H9 (cell line): Measurements from ENCODE around the gene MORC2. TPM values are rescaled to one million over a fixed set of nuclear protein-coding genes. Genes with fewer than 3 reads are reported as not detected.

Experiments used
- DNase-seq: peaks from one replicate; pipeline ENCODE4 v3.0.0-alpha.2; 2017
- H2AFZ ChIP-seq: one replicate; pipeline ENCODE4 v1.6.1; 2013; ENCODE audit warnings: mild to moderate bottlenecking, low read length, control low read depth, moderate library complexity
- H2AK5ac ChIP-seq: 2 replicates; pipeline ENCODE4 v1.6.1; 2013; ENCODE audit warnings: low read length, control low read depth, mixed read lengths; ENCODE audit not compliant: insufficient read length
- H2BK120ac ChIP-seq: one replicate; pipeline ENCODE4 v1.6.1; 2013; ENCODE audit warnings: low read depth, mild to moderate bottlenecking, low read length, control low read depth, inconsistent platforms; ENCODE audit not compliant: poor library complexity, severe bottlenecking
- H2BK12ac ChIP-seq: 2 replicates; pipeline ENCODE4 v1.6.1; 2013; ENCODE audit warnings: low read length, control low read depth, mixed read lengths, low read depth; ENCODE audit not compliant: insufficient read length
- H2BK15ac ChIP-seq: 2 replicates; pipeline ENCODE4 v1.6.1; 2013; ENCODE audit warnings: low read depth, low read length, control low read depth
- H2BK20ac ChIP-seq: one replicate; pipeline ENCODE4 v1.6.1; 2013; ENCODE audit warnings: low read depth, mild to moderate bottlenecking, low read length, control low read depth, inconsistent platforms; ENCODE audit not compliant: poor library complexity, severe bottlenecking
- H2BK5ac ChIP-seq: 2 replicates; pipeline ENCODE4 v1.6.1; 2013; ENCODE audit warnings: low read length, control low read depth, mixed read lengths; ENCODE audit not compliant: insufficient read length
- H3K14ac ChIP-seq: 2 replicates; pipeline ENCODE4 v1.6.1; 2013; ENCODE audit warnings: low read length, control low read depth; ENCODE audit not compliant: insufficient read depth
- H3K18ac ChIP-seq: 2 replicates; pipeline ENCODE4 v1.6.1; 2013; ENCODE audit warnings: low read depth, mild to moderate bottlenecking, mixed read lengths, low read length, control low read depth; ENCODE audit not compliant: insufficient read length
- H3K23ac ChIP-seq: 2 replicates; pipeline ENCODE4 v1.6.1; 2013; ENCODE audit warnings: low read length, control low read depth, mixed read lengths, low read depth; ENCODE audit not compliant: insufficient read length
- H3K23me2 ChIP-seq: 2 replicates; pipeline ENCODE4 v1.6.1; 2013; ENCODE audit warnings: low read depth, mild to moderate bottlenecking, mixed read lengths, low read length, control low read depth; ENCODE audit not compliant: insufficient read length, poor library complexity, severe bottlenecking
- H3K27ac ChIP-seq: 2 replicates; pipeline ENCODE4 v1.5.1; 2013; ENCODE audit warnings: low read length, control low read depth, mixed read lengths, low read depth; ENCODE audit not compliant: insufficient read length
- H3K27me3 ChIP-seq: 2 replicates; pipeline ENCODE4 v1.6.1; 2013; ENCODE audit warnings: low read length, control low read depth, inconsistent platforms; ENCODE audit not compliant: insufficient read depth
- H3K4ac ChIP-seq: 2 replicates; pipeline ENCODE4 v1.6.1; 2013; ENCODE audit warnings: low read depth, mild to moderate bottlenecking, control low read depth, inconsistent platforms, low read length, moderate library complexity
- H3K4me1 ChIP-seq: 2 replicates; pipeline ENCODE4 v1.6.1; 2013; ENCODE audit warnings: low read length, control low read depth, inconsistent platforms; ENCODE audit not compliant: insufficient read depth
- H3K4me2 ChIP-seq: 2 replicates; pipeline ENCODE4 v1.6.1; 2013; ENCODE audit warnings: low read length, control low read depth, mixed read lengths; ENCODE audit not compliant: insufficient read length, insufficient read depth
- H3K56ac ChIP-seq: 2 replicates; pipeline ENCODE4 v1.6.1; 2013; ENCODE audit warnings: low read depth, mild to moderate bottlenecking, mixed read lengths, low read length, control low read depth; ENCODE audit not compliant: insufficient read length
- H3K79me1 ChIP-seq: 2 replicates; pipeline ENCODE4 v1.6.1; 2013; ENCODE audit warnings: low read depth, mild to moderate bottlenecking, moderate library complexity, low read length, control low read depth, inconsistent platforms; ENCODE audit not compliant: insufficient read depth, poor library complexity, severe bottlenecking
- H3K79me2 ChIP-seq: 2 replicates; pipeline ENCODE4 v1.6.1; 2013; ENCODE audit warnings: low read length, control low read depth, inconsistent platforms; ENCODE audit not compliant: insufficient read depth
- H3K9ac ChIP-seq: 2 replicates; pipeline ENCODE4 v1.6.1; 2013; ENCODE audit warnings: low read length, control low read depth, mixed read lengths; ENCODE audit not compliant: insufficient read length; ENCODE audit errors: extremely low read depth
- H3K9me3 ChIP-seq: one replicate; pipeline ENCODE4 v1.6.1; 2013; ENCODE audit warnings: low read depth, low read length, inconsistent platforms; ENCODE audit not compliant: control insufficient read depth
- H3T11ph ChIP-seq: one replicate; pipeline ENCODE4 v1.6.1; 2013; ENCODE audit warnings: mild to moderate bottlenecking, low read length, control low read depth, inconsistent platforms
- H4K20me1 ChIP-seq: one replicate; pipeline ENCODE4 v1.6.1; 2013; ENCODE audit not compliant: control insufficient read depth, insufficient read length, insufficient read depth
- H4K5ac ChIP-seq: 2 replicates; pipeline ENCODE4 v1.6.1; 2013; ENCODE audit warnings: low read depth, mild to moderate bottlenecking, mixed read lengths, low read length, control low read depth; ENCODE audit not compliant: insufficient read length
- H4K8ac ChIP-seq: replicated peaks from 2 replicates; pipeline ENCODE4 v1.6.1; 2013; ENCODE audit warnings: low read length, control low read depth, mixed read lengths, low read depth; ENCODE audit not compliant: insufficient read length
- H4K91ac ChIP-seq: 2 replicates; pipeline ENCODE4 v1.6.1; 2013; ENCODE audit warnings: low read depth, mild to moderate bottlenecking, moderate library complexity, mixed read lengths, low read length, control low read depth; ENCODE audit not compliant: insufficient read length
- H3K27ac Mint-ChIP-seq, 3 experiments: 2 replicates in 2 of 3; 3 replicates in 1 of 3; pipeline ENCODE4 v1.8.0; 2020 to 2021; ENCODE audit warnings: mixed read lengths in 3 of 3, mild to moderate bottlenecking in 1 of 3, moderate library complexity in 1 of 3
- H3K27me3 Mint-ChIP-seq: 2 replicates; pipeline ENCODE4 v1.8.0; 2021; ENCODE audit warnings: low read depth, mild to moderate bottlenecking, moderate library complexity, mixed read lengths
- H3K36me3 Mint-ChIP-seq, 3 experiments: 2 replicates in 2 of 3; 3 replicates in 1 of 3; pipeline ENCODE4 v1.8.0; 2020 to 2021; ENCODE audit warnings: low read depth in 3 of 3, mixed read lengths in 3 of 3; ENCODE audit not compliant: insufficient read depth in 1 of 3
- H3K4me1 Mint-ChIP-seq, 2 experiments: 2 replicates each; pipeline ENCODE4 v1.8.0; 2020; ENCODE audit warnings: mixed read lengths in 2 of 2
- H3K4me3 Mint-ChIP-seq, 2 experiments: 2 replicates in 1 of 2; 3 replicates in 1 of 2; pipeline ENCODE4 v1.8.0; 2020 to 2021; ENCODE audit warnings: mild to moderate bottlenecking in 2 of 2, mixed read lengths in 2 of 2, moderate library complexity in 1 of 2
- H3K9me3 Mint-ChIP-seq, 2 experiments: 2 replicates in 1 of 2; 3 replicates in 1 of 2; pipeline ENCODE4 v1.8.0; 2020; ENCODE audit warnings: mild to moderate bottlenecking in 2 of 2, mixed read lengths in 2 of 2, moderate library complexity in 1 of 2
- CTCF ChIP-seq: fragments of 200-600 bp; sonication (generic); conservative IDR thresholded peaks from 3 replicates; pipeline ENCODE4 v1.8.0; 2021; ENCODE audit warnings: antibody characterized with exemption, mild to moderate bottlenecking
- WGBS: extraction: QIAGEN DNeasy Blood & Tissue Kit; methylation state at CpG from one replicate; pipeline ENCODE4 v1.1.7; 2013; ENCODE audit warnings: missing lambda C conversion rate, low lambda C conversion rate, mixed read lengths; ENCODE audit not compliant: insufficient read length; ENCODE audit errors: extremely low coverage; 5-methylcytosine and 5-hydroxymethylcytosine counted together
- total RNA-seq: library from RNA; stranded (reverse); gene quantifications from 2 replicates; pipeline ENCODE4 v1.2.1, GENCODE V29; 2021

Gene MORC2
- total RNA-seq, 1 experiment from 2014 or later: 37.4 TPM

DNA sequence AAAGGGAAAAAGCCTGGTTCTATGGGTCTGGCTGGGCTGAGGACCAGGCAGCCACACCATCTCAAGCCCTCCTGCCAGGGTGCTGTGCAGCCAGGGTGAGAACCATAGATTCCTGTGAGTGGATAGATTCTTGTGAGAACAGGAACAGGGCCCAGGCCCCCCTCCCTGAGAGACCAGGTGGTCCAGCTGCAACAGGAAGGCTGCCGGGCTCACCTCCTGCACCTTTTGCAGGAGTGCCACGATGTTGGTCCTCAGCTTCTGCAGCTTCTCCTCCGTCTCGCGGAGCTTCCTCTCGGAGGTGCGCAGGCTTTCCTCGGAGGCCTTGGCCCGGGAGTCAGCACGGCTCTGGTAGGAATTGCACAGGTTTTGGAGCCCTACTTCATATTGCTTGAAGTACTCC is 40.8 kb downstream of the MORC2 start:
- Mint-ChIP-seq H3K9me3 (no peaks in the 10 kb centered on the region; a peak in 1 of 5 replicates), H3K4me1 (no peaks in the 10 kb centered on the region), H3K36me3 (peaks cover 59 to 77% (median 77%) of the 10 kb centered on the region in 3 experiments), H3K27ac (no peak overlapping the region), H3K4me3 (no peak overlapping the region), H3K27me3 (no peaks in the 10 kb centered on the region; the same call in 1 of the 2 replicates)
- no peak overlapping the region for H2BK15ac ChIP-seq
- DNase-seq: peak; percentile 15
- no peaks in the 10 kb centered on the region for H3K79me2 ChIP-seq
- H3K4me1 ChIP-seq: no peaks in the 10 kb centered on the region
- H3K27ac ChIP-seq: no peak overlapping the region
- H2BK12ac ChIP-seq: no peak overlapping the region
- H3T11ph ChIP-seq: no peak overlapping the region
- no peak overlapping the region for H4K91ac ChIP-seq
- no peak overlapping the region for H2BK5ac ChIP-seq
- H4K5ac ChIP-seq: no peak overlapping the region
- H2BK120ac ChIP-seq: no peak overlapping the region
- no peaks in the 10 kb centered on the region for H3K9me3 ChIP-seq
- H3K14ac ChIP-seq: no peak overlapping the region
- H4K20me1 ChIP-seq: peaks cover 2% of the 10 kb centered on the region
- no peak overlapping the region for H3K56ac ChIP-seq
- no peak overlapping the region for H2AK5ac ChIP-seq
- H3K9ac ChIP-seq: no peak overlapping the region
- H3K18ac ChIP-seq: no peak overlapping the region
- H3K23me2 ChIP-seq: no peaks in the 10 kb centered on the region
- no peak overlapping the region for H4K8ac ChIP-seq
- no peak overlapping the region for H3K4me2 ChIP-seq
- TF ChIP-seq CTCF: no peak
- H2AFZ ChIP-seq: no peak overlapping the region
- no peak overlapping the region for H2BK20ac ChIP-seq
- no peaks in the 10 kb centered on the region for H3K79me1 ChIP-seq
- H3K23ac ChIP-seq: no peak overlapping the region
- no peaks in the 10 kb centered on the region for H3K27me3 ChIP-seq
- no peak overlapping the region for H3K4ac ChIP-seq
- WGBS: no CpG with 5 or more reads among the region's 10 CpGs
